H9 (cell line): ENCODE measurements around the gene APCS. TPM values are rescaled to one million over a fixed set of nuclear protein-coding genes. Genes with fewer than 3 reads are reported as not detected.

ENCODE experiments used
- DNase-seq: peaks from one replicate; pipeline ENCODE4 v3.0.0-alpha.2; 2017
- H2AFZ ChIP-seq: one replicate; pipeline ENCODE4 v1.6.1; 2013; ENCODE audit warnings: mild to moderate bottlenecking, low read length, control low read depth, moderate library complexity
- H2AK5ac ChIP-seq: 2 replicates; pipeline ENCODE4 v1.6.1; 2013; ENCODE audit warnings: low read length, control low read depth, mixed read lengths; ENCODE audit not compliant: insufficient read length
- H2BK120ac ChIP-seq: one replicate; pipeline ENCODE4 v1.6.1; 2013; ENCODE audit warnings: low read depth, mild to moderate bottlenecking, low read length, control low read depth, inconsistent platforms; ENCODE audit not compliant: poor library complexity, severe bottlenecking
- H2BK12ac ChIP-seq: 2 replicates; pipeline ENCODE4 v1.6.1; 2013; ENCODE audit warnings: low read length, control low read depth, mixed read lengths, low read depth; ENCODE audit not compliant: insufficient read length
- H2BK15ac ChIP-seq: 2 replicates; pipeline ENCODE4 v1.6.1; 2013; ENCODE audit warnings: low read depth, low read length, control low read depth
- H2BK20ac ChIP-seq: one replicate; pipeline ENCODE4 v1.6.1; 2013; ENCODE audit warnings: low read depth, mild to moderate bottlenecking, low read length, control low read depth, inconsistent platforms; ENCODE audit not compliant: poor library complexity, severe bottlenecking
- H2BK5ac ChIP-seq: 2 replicates; pipeline ENCODE4 v1.6.1; 2013; ENCODE audit warnings: low read length, control low read depth, mixed read lengths; ENCODE audit not compliant: insufficient read length
- H3K14ac ChIP-seq: 2 replicates; pipeline ENCODE4 v1.6.1; 2013; ENCODE audit warnings: low read length, control low read depth; ENCODE audit not compliant: insufficient read depth
- H3K18ac ChIP-seq: 2 replicates; pipeline ENCODE4 v1.6.1; 2013; ENCODE audit warnings: low read depth, mild to moderate bottlenecking, mixed read lengths, low read length, control low read depth; ENCODE audit not compliant: insufficient read length
- H3K23ac ChIP-seq: 2 replicates; pipeline ENCODE4 v1.6.1; 2013; ENCODE audit warnings: low read length, control low read depth, mixed read lengths, low read depth; ENCODE audit not compliant: insufficient read length
- H3K23me2 ChIP-seq: 2 replicates; pipeline ENCODE4 v1.6.1; 2013; ENCODE audit warnings: low read depth, mild to moderate bottlenecking, mixed read lengths, low read length, control low read depth; ENCODE audit not compliant: insufficient read length, poor library complexity, severe bottlenecking
- H3K27ac ChIP-seq: 2 replicates; pipeline ENCODE4 v1.5.1; 2013; ENCODE audit warnings: low read length, control low read depth, mixed read lengths, low read depth; ENCODE audit not compliant: insufficient read length
- H3K27me3 ChIP-seq: 2 replicates; pipeline ENCODE4 v1.6.1; 2013; ENCODE audit warnings: low read length, control low read depth, inconsistent platforms; ENCODE audit not compliant: insufficient read depth
- H3K4ac ChIP-seq: 2 replicates; pipeline ENCODE4 v1.6.1; 2013; ENCODE audit warnings: low read depth, mild to moderate bottlenecking, control low read depth, inconsistent platforms, low read length, moderate library complexity
- H3K4me1 ChIP-seq: 2 replicates; pipeline ENCODE4 v1.6.1; 2013; ENCODE audit warnings: low read length, control low read depth, inconsistent platforms; ENCODE audit not compliant: insufficient read depth
- H3K4me2 ChIP-seq: 2 replicates; pipeline ENCODE4 v1.6.1; 2013; ENCODE audit warnings: low read length, control low read depth, mixed read lengths; ENCODE audit not compliant: insufficient read length, insufficient read depth
- H3K56ac ChIP-seq: 2 replicates; pipeline ENCODE4 v1.6.1; 2013; ENCODE audit warnings: low read depth, mild to moderate bottlenecking, mixed read lengths, low read length, control low read depth; ENCODE audit not compliant: insufficient read length
- H3K79me1 ChIP-seq: 2 replicates; pipeline ENCODE4 v1.6.1; 2013; ENCODE audit warnings: low read depth, mild to moderate bottlenecking, moderate library complexity, low read length, control low read depth, inconsistent platforms; ENCODE audit not compliant: insufficient read depth, poor library complexity, severe bottlenecking
- H3K79me2 ChIP-seq: 2 replicates; pipeline ENCODE4 v1.6.1; 2013; ENCODE audit warnings: low read length, control low read depth, inconsistent platforms; ENCODE audit not compliant: insufficient read depth
- H3K9ac ChIP-seq: 2 replicates; pipeline ENCODE4 v1.6.1; 2013; ENCODE audit warnings: low read length, control low read depth, mixed read lengths; ENCODE audit not compliant: insufficient read length; ENCODE audit errors: extremely low read depth
- H3K9me3 ChIP-seq: one replicate; pipeline ENCODE4 v1.6.1; 2013; ENCODE audit warnings: low read depth, low read length, inconsistent platforms; ENCODE audit not compliant: control insufficient read depth
- H3T11ph ChIP-seq: one replicate; pipeline ENCODE4 v1.6.1; 2013; ENCODE audit warnings: mild to moderate bottlenecking, low read length, control low read depth, inconsistent platforms
- H4K20me1 ChIP-seq: one replicate; pipeline ENCODE4 v1.6.1; 2013; ENCODE audit not compliant: control insufficient read depth, insufficient read length, insufficient read depth
- H4K5ac ChIP-seq: 2 replicates; pipeline ENCODE4 v1.6.1; 2013; ENCODE audit warnings: low read depth, mild to moderate bottlenecking, mixed read lengths, low read length, control low read depth; ENCODE audit not compliant: insufficient read length
- H4K8ac ChIP-seq: replicated peaks from 2 replicates; pipeline ENCODE4 v1.6.1; 2013; ENCODE audit warnings: low read length, control low read depth, mixed read lengths, low read depth; ENCODE audit not compliant: insufficient read length
- H4K91ac ChIP-seq: 2 replicates; pipeline ENCODE4 v1.6.1; 2013; ENCODE audit warnings: low read depth, mild to moderate bottlenecking, moderate library complexity, mixed read lengths, low read length, control low read depth; ENCODE audit not compliant: insufficient read length
- H3K27ac Mint-ChIP-seq, 3 experiments: 2 replicates in 2 of 3; 3 replicates in 1 of 3; pipeline ENCODE4 v1.8.0; 2020 to 2021; ENCODE audit warnings: mixed read lengths in 3 of 3, mild to moderate bottlenecking in 1 of 3, moderate library complexity in 1 of 3
- H3K27me3 Mint-ChIP-seq: 2 replicates; pipeline ENCODE4 v1.8.0; 2021; ENCODE audit warnings: low read depth, mild to moderate bottlenecking, moderate library complexity, mixed read lengths
- H3K36me3 Mint-ChIP-seq, 3 experiments: 2 replicates in 2 of 3; 3 replicates in 1 of 3; pipeline ENCODE4 v1.8.0; 2020 to 2021; ENCODE audit warnings: low read depth in 3 of 3, mixed read lengths in 3 of 3; ENCODE audit not compliant: insufficient read depth in 1 of 3
- H3K4me1 Mint-ChIP-seq, 2 experiments: 2 replicates each; pipeline ENCODE4 v1.8.0; 2020; ENCODE audit warnings: mixed read lengths in 2 of 2
- H3K4me3 Mint-ChIP-seq, 2 experiments: 2 replicates in 1 of 2; 3 replicates in 1 of 2; pipeline ENCODE4 v1.8.0; 2020 to 2021; ENCODE audit warnings: mild to moderate bottlenecking in 2 of 2, mixed read lengths in 2 of 2, moderate library complexity in 1 of 2
- H3K9me3 Mint-ChIP-seq, 2 experiments: 2 replicates in 1 of 2; 3 replicates in 1 of 2; pipeline ENCODE4 v1.8.0; 2020; ENCODE audit warnings: mild to moderate bottlenecking in 2 of 2, mixed read lengths in 2 of 2, moderate library complexity in 1 of 2
- total RNA-seq: library from RNA; stranded (reverse); gene quantifications from 2 replicates; pipeline ENCODE4 v1.2.1, GENCODE V29; 2021
- TF ChIP-seq, protein P1 (sequence below): fragments of 200-600 bp; sonication (generic); conservative IDR thresholded peaks from 3 replicates; pipeline ENCODE4 v1.8.0; 2021; ENCODE audit warnings: antibody characterized with exemption, mild to moderate bottlenecking

The APCS gene
- total RNA-seq, 1 experiment from 2014 or later = not detected

DNA sequence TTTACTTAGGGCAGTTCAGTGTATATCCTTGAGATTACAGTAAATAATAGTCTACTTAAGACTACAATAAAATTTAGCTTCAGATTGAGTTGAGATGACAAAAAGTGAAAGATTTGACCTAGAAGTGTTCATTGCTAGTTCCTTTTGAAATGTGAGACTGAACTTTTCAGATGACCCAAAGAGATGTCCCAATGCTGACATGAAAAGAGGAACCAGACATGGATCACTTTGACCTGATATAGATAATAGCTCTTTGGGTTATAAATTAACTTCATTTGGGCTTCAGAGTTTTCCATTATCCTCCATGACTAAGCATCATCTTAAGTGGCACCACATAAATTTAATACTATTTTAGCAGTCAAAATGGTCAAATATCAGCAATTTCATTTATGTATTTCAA is 26.1 kb upstream of the APCS start:
- no peak overlapping the region for H4K5ac ChIP-seq
- no peaks in the 10 kb centered on the region for H4K20me1 ChIP-seq
- no peak overlapping the region for H3K14ac ChIP-seq
- no peak overlapping the region for H2AK5ac ChIP-seq
- peaks cover 4% of the 10 kb centered on the region; the same call in 1 of the 2 replicates for H3K4me1 ChIP-seq
- H4K91ac ChIP-seq = no peak overlapping the region
- no peaks in the 10 kb centered on the region for H3K23me2 ChIP-seq
- H3K4me2 ChIP-seq = no peak overlapping the region
- H3K27ac ChIP-seq = no peak overlapping the region
- peaks cover 0 to 28% (median 0%) of the 10 kb centered on the region in 3 experiments; a peak in 2 of 7 replicates for H3K36me3 Mint-ChIP-seq
- H3K4me1 Mint-ChIP-seq = no peaks in the 10 kb centered on the region
- no peak overlapping the region for H2BK12ac ChIP-seq
- H3K9ac ChIP-seq = no peak overlapping the region
- H2BK5ac ChIP-seq = no peak overlapping the region
- H3K79me2 ChIP-seq = no peaks in the 10 kb centered on the region
- H2BK120ac ChIP-seq = no peak overlapping the region
- no peak overlapping the region for H2BK15ac ChIP-seq
- H3K56ac ChIP-seq = no peak overlapping the region
- H3K18ac ChIP-seq = no peak overlapping the region
- H3K9me3 ChIP-seq = no peaks in the 10 kb centered on the region
- no peak overlapping the region for H2AFZ ChIP-seq
- no peak overlapping the region for H3K27ac Mint-ChIP-seq
- H3K9me3 Mint-ChIP-seq = peaks cover 0 to 87% of the 10 kb centered on the region in 2 experiments; a peak in 3 of 5 replicates
- no peak overlapping the region for H3K4me3 Mint-ChIP-seq
- TF ChIP-seq, protein P1, sequence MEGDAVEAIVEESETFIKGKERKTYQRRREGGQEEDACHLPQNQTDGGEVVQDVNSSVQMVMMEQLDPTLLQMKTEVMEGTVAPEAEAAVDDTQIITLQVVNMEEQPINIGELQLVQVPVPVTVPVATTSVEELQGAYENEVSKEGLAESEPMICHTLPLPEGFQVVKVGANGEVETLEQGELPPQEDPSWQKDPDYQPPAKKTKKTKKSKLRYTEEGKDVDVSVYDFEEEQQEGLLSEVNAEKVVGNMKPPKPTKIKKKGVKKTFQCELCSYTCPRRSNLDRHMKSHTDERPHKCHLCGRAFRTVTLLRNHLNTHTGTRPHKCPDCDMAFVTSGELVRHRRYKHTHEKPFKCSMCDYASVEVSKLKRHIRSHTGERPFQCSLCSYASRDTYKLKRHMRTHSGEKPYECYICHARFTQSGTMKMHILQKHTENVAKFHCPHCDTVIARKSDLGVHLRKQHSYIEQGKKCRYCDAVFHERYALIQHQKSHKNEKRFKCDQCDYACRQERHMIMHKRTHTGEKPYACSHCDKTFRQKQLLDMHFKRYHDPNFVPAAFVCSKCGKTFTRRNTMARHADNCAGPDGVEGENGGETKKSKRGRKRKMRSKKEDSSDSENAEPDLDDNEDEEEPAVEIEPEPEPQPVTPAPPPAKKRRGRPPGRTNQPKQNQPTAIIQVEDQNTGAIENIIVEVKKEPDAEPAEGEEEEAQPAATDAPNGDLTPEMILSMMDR = no peak
- no peak overlapping the region for H4K8ac ChIP-seq
- H3K4ac ChIP-seq = no peak overlapping the region
- no peaks in the 10 kb centered on the region for H3K27me3 ChIP-seq
- no peak overlapping the region for H2BK20ac ChIP-seq
- H3T11ph ChIP-seq = no peak overlapping the region
- no peaks in the 10 kb centered on the region; the same call in 1 of the 2 replicates for H3K27me3 Mint-ChIP-seq
- no peaks in the 10 kb centered on the region for H3K79me1 ChIP-seq
- no peak for DNase-seq
- H3K23ac ChIP-seq = no peak overlapping the region
